ENCODE data around the gene NLE1.

DNA sequence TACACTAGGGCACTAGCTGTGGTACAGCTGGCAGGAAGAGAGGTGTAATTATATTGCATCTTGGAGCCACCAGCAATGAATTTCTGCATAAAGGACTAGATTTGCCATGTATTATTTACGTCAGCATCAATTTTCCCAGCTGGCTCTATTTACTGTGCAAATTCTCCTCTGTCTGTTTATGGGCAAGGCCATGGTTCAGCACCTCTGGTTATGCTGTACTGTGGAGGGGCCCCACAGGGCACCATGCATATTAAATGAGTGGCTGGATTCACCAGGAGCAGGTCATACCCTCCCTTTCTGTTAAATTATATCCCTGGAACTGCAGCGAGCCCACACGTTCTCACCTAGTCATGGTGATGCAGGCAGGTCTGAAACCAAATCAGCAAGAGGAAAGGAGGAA is 42.2 kb downstream of the NLE1 start:
- TF ChIP-seq POLR2AphosphoS5 (IDR thresholded peaks at IDR 0.05; ENCODE audit: borderline replicate concordance, low read depth, low read length): no peak
- no peak for TF ChIP-seq EZH2 (IDR thresholded peaks at IDR 0.05)
- no peak for TF ChIP-seq FOXP2 (optimal IDR thresholded peaks at IDR 0.05; ENCODE audit: control extremely low read depth, extremely low read length, insufficient read depth)

Data from SK-N-MC (cell line).